GM23338 (cell line): Measurements from ENCODE around the gene RXYLT1.

ENCODE experiments used
- CTCF ChIP-seq, 2 experiments: fragments of 200-600 bp in 1 of 2; sonication (generic) in 1 of 2; conservative IDR thresholded peaks; 2 replicates each; pipeline versions ENCODE4 v1.5.1 to v1.6.1; 2016 to 2017; ENCODE audit warnings: antibody characterized with exemption in 2 of 2, low read depth in 2 of 2, mild to moderate bottlenecking in 2 of 2, moderate library complexity in 1 of 2
- JUNB ChIP-seq: IDR thresholded peaks from one replicate; pipeline ENCODE4 v1.6.1; 2016; ENCODE audit warnings: antibody characterized with exemption; ENCODE audit not compliant: unreplicated experiment

- TF ChIP-seq CTCF (conservative IDR thresholded peaks at IDR 0.05; ENCODE audit: low read depth in 2 of 2) (no peak), JUNB (no peak)
Observed at GRCh38 chr12:63828867-63829266, 49.2 kb downstream of the RXYLT1 start.
